Activated naive CD4-positive, alpha-beta T cell (primary cell): Measurements from ENCODE around the gene MSRB1.

Experiments used
- DNase-seq, 4 experiments: peaks; one replicate each; lab custom pipeline; 2025; lab: John Stamatoyannopoulos, UW

MSRB1 gene

GRCh38 chr16:1942810-1943726 is at the start of gene MSRB1:
Gene MSRB1 (minus strand): TSS chr16:1943199. CDS start chr16:1943156, 43 bp downstream.
- peak; percentile 94 to 99 (median 96) for DNase-seq

DNA sequence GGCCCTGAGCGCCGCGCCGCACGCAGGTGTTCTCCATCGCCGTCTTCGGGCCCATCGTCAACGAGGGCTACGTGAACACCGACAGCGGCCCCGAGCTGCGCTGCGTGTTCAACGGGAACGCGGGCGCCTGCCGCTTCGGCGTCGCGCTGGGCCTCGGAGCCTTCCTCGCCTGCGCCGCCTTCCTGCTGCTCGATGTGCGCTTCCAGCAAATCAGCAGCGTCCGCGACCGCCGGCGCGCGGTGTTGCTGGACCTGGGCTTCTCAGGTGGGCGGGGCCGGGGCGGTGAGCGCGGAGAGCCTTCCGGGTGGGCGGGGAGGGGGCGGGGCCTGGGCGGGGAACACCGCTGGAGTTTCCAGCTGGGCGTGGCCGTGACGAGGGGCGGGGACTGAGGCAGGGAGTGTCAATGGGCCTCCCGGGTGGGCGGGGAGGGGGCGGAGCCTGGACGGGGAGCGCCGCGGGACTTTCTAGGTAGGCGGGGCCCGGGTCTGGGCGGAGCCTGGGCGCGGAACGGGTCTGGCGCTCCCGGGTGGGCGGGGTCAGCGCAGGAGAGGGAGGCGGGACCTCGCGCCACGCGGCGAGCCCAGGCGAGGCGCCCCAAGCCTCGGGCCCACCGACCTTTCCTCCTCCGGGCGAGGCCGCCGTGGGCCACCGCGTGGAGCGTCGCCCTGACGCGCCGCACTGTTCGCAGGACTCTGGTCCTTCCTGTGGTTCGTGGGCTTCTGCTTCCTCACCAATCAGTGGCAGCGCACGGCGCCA is 49.1 kb upstream of the MSRB1 start:
- DNase-seq, result peak; percentile 96 to 99 (median 97)

DNA sequence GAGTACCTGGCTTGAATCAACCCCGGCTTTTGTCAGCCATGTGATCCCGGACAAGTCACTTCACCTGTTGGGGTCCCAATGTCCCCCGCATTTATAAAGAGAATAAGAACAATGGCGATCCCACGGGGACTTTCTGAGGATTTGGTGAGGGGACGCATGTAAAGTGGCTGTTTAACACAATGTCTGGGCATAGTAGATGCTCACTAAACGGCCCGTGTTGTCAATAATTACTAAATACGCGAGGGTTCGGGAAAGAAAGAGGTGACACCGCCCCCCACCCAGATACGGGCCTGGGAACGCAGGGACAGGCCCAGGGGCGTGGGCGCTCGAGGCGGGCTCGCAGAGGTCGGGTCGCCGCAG is 48.6 kb upstream of the MSRB1 start:
- no peak for DNase-seq

GRCh38 chr16:1991135-1991551 is 48.1 kb upstream of the MSRB1 start:
- DNase-seq, result peak in 2 of 4 experiments; percentile 20 to 33

GRCh38 chr16:1990351-1991134 is 47.5 kb upstream of the MSRB1 start:
- no peak for DNase-seq

DNA sequence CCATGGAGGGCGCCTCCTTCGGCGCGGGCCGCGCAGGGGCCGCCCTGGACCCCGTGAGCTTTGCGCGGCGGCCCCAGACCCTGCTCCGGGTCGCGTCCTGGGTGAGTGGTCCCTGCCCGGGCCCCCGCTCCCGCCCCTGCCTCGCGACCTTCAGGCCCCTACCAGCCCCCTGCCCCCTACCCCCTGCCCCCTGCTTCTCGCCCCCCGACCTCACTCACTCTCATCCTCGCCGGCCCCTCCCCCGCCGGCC is 47.0 kb upstream of the MSRB1 start:
- no peak for DNase-seq

DNA sequence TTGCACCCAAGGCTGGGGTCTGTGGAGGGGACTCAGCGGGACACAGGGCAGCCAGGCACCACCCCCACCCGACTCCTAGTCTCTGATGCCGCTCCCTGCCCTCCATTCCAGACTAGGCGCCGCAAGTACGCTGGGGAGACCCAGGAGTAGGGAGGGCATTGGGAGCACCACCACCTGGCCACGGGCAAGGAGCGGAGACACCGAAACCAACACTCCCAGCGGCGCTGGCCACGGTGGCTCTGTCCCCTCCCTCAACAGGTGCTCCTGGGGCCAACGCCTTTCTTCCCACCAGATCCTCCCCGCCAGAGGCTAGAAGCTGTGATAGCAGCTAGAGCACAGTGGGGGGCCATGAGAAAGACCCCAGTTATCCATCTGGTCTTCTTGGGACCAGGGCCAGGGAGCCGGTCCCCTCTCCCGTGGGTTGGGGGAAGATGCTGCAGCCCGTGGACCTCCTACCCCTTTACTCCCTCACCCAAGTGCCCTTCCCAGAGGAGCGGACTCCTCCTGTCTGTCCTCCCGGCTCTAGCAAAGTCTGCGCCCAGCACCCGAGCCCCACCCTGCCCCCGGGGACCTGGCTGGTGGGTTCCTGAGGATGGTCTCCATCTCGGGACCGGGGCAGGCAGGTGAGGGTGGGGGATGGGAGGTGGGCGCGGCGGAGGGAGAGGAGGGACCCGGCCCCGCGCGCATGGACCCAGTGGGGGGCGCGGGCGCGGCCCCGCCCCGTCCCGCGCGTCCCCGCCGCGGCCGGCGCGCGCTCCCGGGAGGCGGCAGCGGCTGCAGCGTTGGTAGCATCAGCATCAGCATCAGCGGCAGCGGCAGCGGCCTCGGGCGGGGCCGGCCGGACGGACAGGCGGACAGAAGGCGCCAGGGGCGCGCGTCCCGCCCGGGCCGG is 46.5 kb upstream of the MSRB1 start, which contains the start of gene SYNGR3:
TSS of gene SYNGR3 (plus strand) at position 762 of the 892 bp plus-strand sequence. CDS start 133 bp downstream, outside the sequence.
- no peak for DNase-seq

- DNase-seq, result no peak
Measured at GRCh38 chr16:1987198-1987597, 44.2 kb upstream of the MSRB1 start.

DNA sequence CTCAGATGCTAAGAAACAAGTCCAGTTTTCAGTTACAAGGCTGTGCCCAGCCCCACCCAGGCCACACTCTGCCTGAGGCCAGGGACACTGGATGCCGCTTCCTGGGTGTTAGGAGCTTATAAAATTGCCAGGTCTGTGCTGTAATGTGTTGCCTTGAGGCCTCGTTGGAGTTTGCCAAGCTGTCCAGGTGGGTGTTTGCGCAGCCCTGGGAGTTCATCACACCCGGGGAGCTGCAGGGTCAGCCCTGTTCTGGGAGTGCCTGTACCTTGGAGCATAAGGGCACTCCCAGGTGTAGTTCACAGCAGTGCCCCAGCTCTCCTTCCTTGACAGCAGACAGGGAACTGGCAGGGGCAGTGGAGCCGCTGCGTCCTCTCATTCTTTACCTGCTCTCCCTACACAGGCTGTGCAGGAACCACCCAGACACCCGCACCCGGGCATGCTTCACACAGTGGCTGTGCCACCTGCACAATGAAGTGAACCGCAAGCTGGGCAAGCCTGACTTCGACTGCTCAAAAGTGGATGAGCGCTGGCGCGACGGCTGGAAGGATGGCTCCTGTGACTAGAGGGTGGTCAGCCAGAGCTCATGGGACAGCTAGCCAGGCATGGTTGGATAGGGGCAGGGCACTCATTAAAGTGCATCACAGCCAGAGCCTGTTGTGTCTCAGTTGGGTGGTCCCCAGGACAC is 42.6 kb upstream of the MSRB1 start:
- DNase-seq, result no peak

GRCh38 chr16:1984347-1985225 is 41.6 kb upstream of the MSRB1 start:
- DNase-seq, result no peak

- DNase-seq, result peak in 2 of 4 experiments; percentile 23 to 27
Measured at GRCh38 chr16:1983544-1984346, 40.7 kb upstream of the MSRB1 start, which contains the start of gene GFER. Gene GFER (plus strand): TSS chr16:1984193. CDS start chr16:1984219, 26 bp downstream.

GRCh38 chr16:1982991-1983543 is 40.1 kb upstream of the MSRB1 start:
- DNase-seq, result no peak

- no peak for DNase-seq
Measured at GRCh38 chr16:1982013-1982433, 39.0 kb upstream of the MSRB1 start.

DNA sequence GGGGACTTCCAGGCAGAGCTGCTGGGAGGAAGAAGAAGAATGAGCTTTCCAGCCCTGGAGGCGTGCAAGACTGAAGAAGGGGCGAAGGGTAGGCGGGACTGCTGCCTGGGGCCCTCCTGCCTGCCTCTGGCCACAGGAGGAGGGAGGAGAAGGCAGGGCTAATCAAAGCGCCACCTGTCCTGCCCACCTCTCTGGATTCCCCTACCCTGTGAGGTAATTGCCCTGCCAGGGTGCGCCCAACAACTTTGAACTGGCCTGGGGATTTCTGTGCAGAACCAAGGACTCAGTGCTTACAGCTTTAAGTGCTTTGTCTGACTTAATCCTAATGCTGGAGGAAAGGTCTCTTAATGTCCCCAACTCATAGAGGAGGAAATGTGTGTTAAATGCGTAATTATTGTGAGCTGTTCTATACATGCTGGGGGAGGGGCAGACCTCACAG is 38.4 kb upstream of the MSRB1 start, which contains the start of gene NOXO1:
TSS of gene NOXO1 (minus strand) at position 72 of the 439 bp plus-strand sequence. CDS start 290 bp downstream, outside the sequence.
- no peak for DNase-seq

- no peak for DNase-seq
Measured at GRCh38 chr16:1980770-1981087, 37.7 kb upstream of the MSRB1 start.

GRCh38 chr16:1980030-1980769 is 37.2 kb upstream of the MSRB1 start:
- no peak for DNase-seq

DNA sequence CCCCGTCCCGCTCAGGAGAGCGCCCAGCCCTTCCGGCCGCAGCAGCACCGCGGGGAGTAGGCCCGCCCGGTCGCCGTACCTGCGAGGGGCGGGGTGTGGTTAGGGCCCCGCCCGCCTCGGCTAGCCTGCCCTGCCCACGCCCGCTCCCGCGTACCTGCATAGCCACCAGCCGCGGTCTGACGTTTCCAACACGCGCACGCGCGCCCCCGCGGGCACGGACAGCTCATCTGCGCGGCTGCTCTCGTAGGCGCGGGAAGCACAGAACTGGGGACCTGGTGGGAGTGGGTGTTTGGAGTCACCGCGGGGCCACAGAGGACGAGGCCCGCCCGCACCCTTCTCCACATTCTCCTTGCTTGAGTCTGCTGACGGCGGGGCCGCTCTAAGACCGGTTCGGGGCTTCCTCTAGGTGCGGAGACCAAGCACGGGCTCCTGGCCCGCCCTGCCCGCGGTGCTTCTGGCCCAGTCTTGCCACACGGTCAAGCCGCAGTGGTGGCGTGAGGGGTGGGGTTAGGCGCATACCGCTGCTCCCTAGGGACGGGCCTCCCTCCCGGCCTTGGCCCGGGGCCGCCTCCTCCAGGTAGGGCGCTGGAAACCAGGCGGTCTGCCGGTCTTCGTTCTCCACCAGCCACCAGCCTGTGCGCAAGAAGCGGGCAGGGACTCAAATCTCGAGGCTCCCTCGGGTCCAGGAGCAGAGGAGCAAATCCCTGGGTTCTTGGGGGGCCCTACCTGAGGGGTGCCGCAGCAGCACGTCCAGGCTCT is 36.5 kb upstream of the MSRB1 start:
- no peak for DNase-seq
